Thoracic aorta (tissue), 2 donors: ENCODE results near the gene EEF1E1. TPM values are rescaled to one million over a fixed set of nuclear protein-coding genes. Genes with fewer than 3 reads are reported as not detected.

Source experiments
- ATAC-seq: fragments of 150-250 bp; one replicate; pipeline ENCODE4 v1.8.0; 2017; ENCODE audit warnings: low read depth; ENCODE audit not compliant: insufficient number of reproducible peaks, low FRiP score
- DNase-seq: peaks from one replicate; pipeline ENCODE4 v3.0.0-alpha.2; 2020; ENCODE audit warnings: low spot score
- H3K27ac ChIP-seq, 2 donors: fragments of 200-600 bp; sonication (generic); 1 replicate in 1 of 2; 2 replicates in 1 of 2; pipeline ENCODE4 v1.5.1; 2016; ENCODE audit warnings: mild to moderate bottlenecking in 2 of 2, moderate library complexity in 2 of 2
- H3K27me3 ChIP-seq: fragments of 200-600 bp; sonication (generic); replicated peaks from 2 replicates; pipeline ENCODE4 v1.6.0; 2016; ENCODE audit warnings: mild to moderate bottlenecking; ENCODE audit not compliant: insufficient read depth
- H3K36me3 ChIP-seq: fragments of 200-600 bp; sonication (generic); one replicate; pipeline ENCODE4 v1.5.1; 2016
- H3K4me1 ChIP-seq, 2 donors: fragments of 200-600 bp; sonication (generic); 1 replicate in 1 of 2; 2 replicates in 1 of 2; pipeline versions ENCODE4 v1.5.1 to v1.6.0; 2016; ENCODE audit warnings: low read depth in 2 of 2, mild to moderate bottlenecking in 1 of 2; ENCODE audit not compliant: control insufficient read depth in 1 of 2
- H3K4me3 ChIP-seq: fragments of 200-600 bp; sonication (generic); 2 replicates; pipeline ENCODE4 v1.5.1; 2016; ENCODE audit warnings: mild to moderate bottlenecking
- H3K9me3 ChIP-seq: fragments of 200-600 bp; sonication (generic); 2 replicates; pipeline ENCODE4 v1.5.1; 2016
- CTCF ChIP-seq: fragments of 200-600 bp; sonication (generic); IDR thresholded peaks from one replicate; pipeline ENCODE4 v1.5.1; 2019; ENCODE audit warnings: antibody characterized with exemption
- total RNA-seq, 2 donors: library from RNA; depleted of rRNA; stranded (reverse); fragments of >200 nt; gene quantifications; one replicate each; pipeline versions ENCODE4 v1.1.0 to v1.2.3, GENCODE V29; 2016

The EEF1E1 gene
- total RNA-seq, 2 donors from 2014 or later: 26.8 to 52.8 TPM

DNA sequence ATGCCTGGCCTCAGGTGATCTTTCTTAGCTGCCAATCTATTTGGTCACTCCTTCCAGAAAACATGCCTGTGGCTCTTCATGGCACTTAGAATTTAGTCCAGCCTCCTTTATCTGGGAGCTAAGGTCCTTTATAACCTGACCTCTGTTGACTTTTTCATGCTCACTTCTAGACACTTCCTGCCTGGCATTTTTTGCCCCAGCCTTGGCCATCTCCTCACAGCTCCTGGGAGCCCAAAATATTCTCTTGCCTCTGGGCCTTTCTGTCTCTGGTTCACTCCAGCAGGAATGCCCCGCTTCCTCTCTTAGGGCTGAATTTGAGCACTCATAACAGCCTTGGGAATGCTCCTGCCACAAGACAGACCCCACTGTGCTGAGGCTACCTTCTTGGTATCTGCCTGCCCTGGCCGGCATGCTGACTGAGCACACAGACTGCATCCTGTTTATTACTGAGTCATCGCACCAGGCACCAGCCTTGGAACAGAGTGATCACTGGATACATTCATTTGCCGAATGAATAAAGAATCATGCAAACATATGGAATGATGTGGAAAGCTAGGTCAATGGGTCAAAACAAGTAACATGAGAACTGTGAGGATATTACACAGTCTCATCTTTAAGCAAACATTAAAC, 5.8 kb upstream of the EEF1E1 start:
- Histone ChIP-seq H3K4me1 (no peaks in the 10 kb centered on the region), H3K4me3 (no peak overlapping the region), H3K9me3 (no peaks in the 10 kb centered on the region), H3K27ac (no peak overlapping the region), H3K27me3 (no peaks in the 10 kb centered on the region), H3K36me3 (no peaks in the 10 kb centered on the region)
- DNase-seq (no peak), ATAC-seq (no peak)
- TF ChIP-seq CTCF: no peak

GRCh38 chr6:8105791-8106190, 3.4 kb upstream of the EEF1E1 start:
- Histone ChIP-seq H3K27me3 (no peaks in the 10 kb centered on the region), H3K4me3 (no peak overlapping the region), H3K27ac (no peak overlapping the region), H3K9me3 (no peaks in the 10 kb centered on the region), H3K36me3 (no peaks in the 10 kb centered on the region), H3K4me1 (peaks cover 3 to 6% of the 10 kb centered on the region in 2 donors)
- DNase-seq (no peak), ATAC-seq (no peak)
- no peak for TF ChIP-seq CTCF

DNA sequence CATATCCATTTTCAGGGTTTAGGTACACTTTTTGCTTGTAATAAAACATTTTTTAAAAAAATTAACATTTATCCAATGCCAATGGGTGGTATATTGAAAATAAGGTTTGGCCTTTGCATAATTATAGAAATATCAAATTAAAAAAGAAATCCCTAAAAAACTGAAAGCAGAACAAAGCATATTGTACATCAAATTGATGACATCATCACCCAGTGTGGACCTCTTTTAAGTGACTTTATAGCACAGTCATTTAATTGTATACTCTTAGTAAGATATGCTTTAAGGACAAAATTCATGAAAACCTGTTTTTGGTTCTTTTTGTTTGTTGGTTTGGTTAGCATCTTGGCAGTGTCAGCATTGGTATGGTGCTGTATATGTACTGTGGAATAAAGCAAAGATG, 1.4 kb upstream of the EEF1E1 start:
- no peak overlapping the region for H3K27ac ChIP-seq
- no peak for TF ChIP-seq CTCF
- no peak for ATAC-seq

DNA sequence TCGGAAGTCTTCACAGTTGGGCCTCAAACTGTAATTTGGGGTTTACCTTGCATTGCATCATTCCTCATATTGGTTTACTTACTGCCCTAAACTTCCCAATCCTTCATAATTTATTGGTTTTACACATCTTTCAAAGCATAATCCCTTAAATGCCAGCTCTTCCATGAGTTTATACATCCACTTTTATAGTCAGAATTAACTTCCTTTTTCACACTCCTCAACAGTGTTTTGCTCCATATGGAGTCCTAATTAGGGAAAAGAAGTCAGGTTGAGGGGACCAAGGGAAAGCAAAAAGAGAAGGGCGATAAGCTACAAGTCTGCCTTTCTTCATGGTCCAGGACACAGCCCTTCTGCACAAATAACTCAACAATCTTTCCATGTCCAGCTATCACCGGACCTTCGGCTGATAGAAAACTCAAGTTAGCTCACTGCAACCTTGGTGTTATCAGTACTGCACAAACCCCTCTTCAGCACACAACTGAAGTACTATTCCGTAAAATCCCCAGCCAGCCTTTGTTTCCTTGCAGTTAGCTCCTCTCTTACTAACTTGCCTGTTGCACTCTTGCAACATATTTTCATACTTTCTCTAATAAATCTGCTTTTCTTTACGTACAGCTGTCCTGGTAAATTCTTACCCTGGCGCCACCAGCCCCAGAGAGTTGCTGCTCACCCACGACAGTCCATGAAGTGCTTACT, 2.0 kb downstream of the EEF1E1 start:
- ATAC-seq (no peak), DNase-seq (no peak)
- TF ChIP-seq CTCF: no peak
- Histone ChIP-seq H3K9me3 (no peaks in the 10 kb centered on the region), H3K4me3 (no peak overlapping the region), H3K4me1 (peaks cover 3 to 15% of the 10 kb centered on the region in 2 donors), H3K36me3 (peaks cover 13% of the 10 kb centered on the region), H3K27ac (no peak overlapping the region), H3K27me3 (no peaks in the 10 kb centered on the region)

More for the DNA sequence above, 1.4 kb upstream of the EEF1E1 start:
- no peaks in the 10 kb centered on the region for H3K9me3 ChIP-seq
- no peak overlapping the region for H3K4me3 ChIP-seq
- DNase-seq: no peak
- H3K4me1 ChIP-seq: peaks cover 3 to 15% of the 10 kb centered on the region in 2 donors
- no peaks in the 10 kb centered on the region for H3K27me3 ChIP-seq
- H3K36me3 ChIP-seq: no peaks in the 10 kb centered on the region

- Histone ChIP-seq H3K36me3 (peaks cover 8% of the 10 kb centered on the region), H3K4me3 (no peak overlapping the region), H3K4me1 (peaks cover 4 to 20% of the 10 kb centered on the region in 2 donors), H3K27ac (peak overlapping the region in 1 of 2 donors; percentile 37), H3K27me3 (no peaks in the 10 kb centered on the region), H3K9me3 (no peaks in the 10 kb centered on the region)
- no peak for DNase-seq
- no peak for TF ChIP-seq CTCF
- ATAC-seq: no peak
These were observed 11.7 kb downstream of the EEF1E1 start for GRCh38 chr6:8090650-8091049.
